A549 (cell line): ENCODE data around the gene IGFN1.

ENCODE experiments used
- BHLHE40 ChIP-seq: IDR thresholded peaks from 2 replicates; pipeline ENCODE4 v1.6.1; 2012; ENCODE audit warnings: low read depth, low read length, inconsistent platforms
- CBX8 ChIP-seq: fragments of 200-600 bp; sonication (generic); IDR thresholded peaks from 2 replicates; pipeline ENCODE4 v1.6.1; 2016
- CEBPB ChIP-seq, 2 experiments: fragments of >200 bp in 1 of 2; sonication (Bioruptor Twin) in 1 of 2; formaldehyde crosslinking in 1 of 2; IDR thresholded peaks; 2 replicates each; pipeline ENCODE4 v1.6.1; 2012 to 2016
- EP300 ChIP-seq, 2 experiments: fragments of >200 bp; sonication (Bioruptor Twin); formaldehyde crosslinking; IDR thresholded peaks; 2 replicates in 1 of 2; 3 replicates in 1 of 2; pipeline ENCODE4 v1.6.1; 2016 to 2017
- ESRRA ChIP-seq: fragments of 150-350 bp; IDR thresholded peaks from 2 replicates; pipeline ENCODE4 v1.6.1; 2014; ENCODE audit warnings: mild to moderate bottlenecking, low read length, borderline replicate concordance
- HDAC2 ChIP-seq: fragments of 200-600 bp; sonication (generic); IDR thresholded peaks from 2 replicates; pipeline ENCODE4 v1.6.1; 2016
- MAZ ChIP-seq: fragments of 150-350 bp; IDR thresholded peaks from 2 replicates; pipeline ENCODE4 v1.6.1; 2014; ENCODE audit warnings: antibody characterized with exemption, low read depth, low read length, borderline replicate concordance
- POLR2A ChIP-seq: IDR thresholded peaks from 2 replicates; pipeline ENCODE4 v1.6.1; 2012; ENCODE audit warnings: mild to moderate bottlenecking, low read length
- RARB ChIP-seq: fragments of 250-450 bp; sonication (Bioruptor Pico); IDR thresholded peaks from 2 replicates; pipeline ENCODE4 v1.8.0; 2021; ENCODE audit warnings: mild to moderate bottlenecking, moderate library complexity
- ZSCAN20 ChIP-seq: fragments of 250-450 bp; sonication (Bioruptor Pico); IDR thresholded peaks from 2 replicates; pipeline ENCODE4 v1.8.0; 2022; ENCODE audit warnings: mild to moderate bottlenecking, moderate library complexity
- TF ChIP-seq, protein P1 (sequence below): fragments of >200 bp; sonication (Bioruptor Twin); formaldehyde crosslinking; IDR thresholded peaks from 3 replicates; pipeline ENCODE4 v1.5.1; 2016
- TF ChIP-seq, protein P2 (sequence below): fragments of 150-350 bp; IDR thresholded peaks from 2 replicates; pipeline ENCODE4 v1.6.1; 2014; ENCODE audit warnings: low read depth, mild to moderate bottlenecking, low read length
- TF ChIP-seq, protein P3 (sequence below): fragments of 250-450 bp; sonication (Bioruptor Pico); IDR thresholded peaks from 2 replicates; pipeline ENCODE4 v1.5.0; 2021; ENCODE audit warnings: mild to moderate bottlenecking, moderate library complexity, borderline replicate concordance

DNA sequence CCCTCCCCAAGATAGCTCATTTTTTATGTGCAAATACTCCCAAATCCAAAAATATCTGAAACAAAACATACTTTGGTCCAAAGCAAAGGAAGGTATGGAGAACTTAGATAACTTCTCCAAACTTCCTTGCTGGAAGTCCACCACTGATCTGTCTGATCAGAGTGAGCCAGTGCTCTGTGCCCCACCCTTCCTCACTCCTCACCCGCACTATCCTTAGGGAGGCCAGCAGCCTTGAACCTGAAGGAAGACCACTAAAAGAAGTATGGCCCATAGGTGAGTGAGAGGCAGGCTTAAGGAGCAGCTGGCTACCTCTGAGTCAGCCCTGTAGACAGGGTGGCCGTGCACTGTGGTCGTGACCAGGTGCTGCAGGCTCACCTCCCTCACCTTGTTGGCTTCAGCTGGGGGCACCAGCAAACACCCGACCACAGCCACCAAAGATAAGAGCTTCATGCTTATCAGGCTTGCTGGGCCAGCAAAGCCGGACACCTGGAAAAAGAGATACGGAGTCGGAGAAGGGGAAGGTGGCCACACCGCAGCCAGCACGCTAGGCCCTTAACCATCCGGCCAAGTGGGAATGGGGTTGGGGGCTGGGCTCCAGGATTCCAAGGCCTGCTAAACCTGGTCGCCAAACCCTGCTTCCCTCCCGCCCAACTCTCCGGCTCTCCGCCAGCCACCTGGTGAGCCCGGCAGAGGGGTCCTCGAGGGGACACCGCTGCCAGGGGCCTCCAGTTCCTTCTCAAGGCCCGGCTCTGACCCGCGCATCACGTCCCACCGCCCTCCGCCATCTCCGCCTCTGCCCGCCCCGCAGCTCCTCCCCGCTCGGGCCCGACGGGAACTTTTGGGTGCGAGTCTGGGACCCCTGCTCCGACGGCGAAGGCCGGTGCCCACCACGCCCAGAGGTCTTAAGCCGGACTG, 36.9 kb upstream of the IGFN1 start:
- TF ChIP-seq RARB (no peak), ZSCAN20 (CRISPR knock-in tag) (no peak), POLR2A (no peak; the same call in 1 of the 2 replicates), MAZ (no peak), BHLHE40 (no peak), ESRRA (no peak), EP300 (IDR thresholded peaks at IDR 0.05) (no peak), CEBPB (IDR thresholded peaks at IDR 0.05) (no peak), CBX8 (no peak), HDAC2 (no peak)
- TF ChIP-seq, protein P1, sequence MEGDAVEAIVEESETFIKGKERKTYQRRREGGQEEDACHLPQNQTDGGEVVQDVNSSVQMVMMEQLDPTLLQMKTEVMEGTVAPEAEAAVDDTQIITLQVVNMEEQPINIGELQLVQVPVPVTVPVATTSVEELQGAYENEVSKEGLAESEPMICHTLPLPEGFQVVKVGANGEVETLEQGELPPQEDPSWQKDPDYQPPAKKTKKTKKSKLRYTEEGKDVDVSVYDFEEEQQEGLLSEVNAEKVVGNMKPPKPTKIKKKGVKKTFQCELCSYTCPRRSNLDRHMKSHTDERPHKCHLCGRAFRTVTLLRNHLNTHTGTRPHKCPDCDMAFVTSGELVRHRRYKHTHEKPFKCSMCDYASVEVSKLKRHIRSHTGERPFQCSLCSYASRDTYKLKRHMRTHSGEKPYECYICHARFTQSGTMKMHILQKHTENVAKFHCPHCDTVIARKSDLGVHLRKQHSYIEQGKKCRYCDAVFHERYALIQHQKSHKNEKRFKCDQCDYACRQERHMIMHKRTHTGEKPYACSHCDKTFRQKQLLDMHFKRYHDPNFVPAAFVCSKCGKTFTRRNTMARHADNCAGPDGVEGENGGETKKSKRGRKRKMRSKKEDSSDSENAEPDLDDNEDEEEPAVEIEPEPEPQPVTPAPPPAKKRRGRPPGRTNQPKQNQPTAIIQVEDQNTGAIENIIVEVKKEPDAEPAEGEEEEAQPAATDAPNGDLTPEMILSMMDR = no peak
- TF ChIP-seq, protein P2, sequence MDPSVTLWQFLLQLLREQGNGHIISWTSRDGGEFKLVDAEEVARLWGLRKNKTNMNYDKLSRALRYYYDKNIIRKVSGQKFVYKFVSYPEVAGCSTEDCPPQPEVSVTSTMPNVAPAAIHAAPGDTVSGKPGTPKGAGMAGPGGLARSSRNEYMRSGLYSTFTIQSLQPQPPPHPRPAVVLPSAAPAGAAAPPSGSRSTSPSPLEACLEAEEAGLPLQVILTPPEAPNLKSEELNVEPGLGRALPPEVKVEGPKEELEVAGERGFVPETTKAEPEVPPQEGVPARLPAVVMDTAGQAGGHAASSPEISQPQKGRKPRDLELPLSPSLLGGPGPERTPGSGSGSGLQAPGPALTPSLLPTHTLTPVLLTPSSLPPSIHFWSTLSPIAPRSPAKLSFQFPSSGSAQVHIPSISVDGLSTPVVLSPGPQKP = no peak
- TF ChIP-seq, protein P3, sequence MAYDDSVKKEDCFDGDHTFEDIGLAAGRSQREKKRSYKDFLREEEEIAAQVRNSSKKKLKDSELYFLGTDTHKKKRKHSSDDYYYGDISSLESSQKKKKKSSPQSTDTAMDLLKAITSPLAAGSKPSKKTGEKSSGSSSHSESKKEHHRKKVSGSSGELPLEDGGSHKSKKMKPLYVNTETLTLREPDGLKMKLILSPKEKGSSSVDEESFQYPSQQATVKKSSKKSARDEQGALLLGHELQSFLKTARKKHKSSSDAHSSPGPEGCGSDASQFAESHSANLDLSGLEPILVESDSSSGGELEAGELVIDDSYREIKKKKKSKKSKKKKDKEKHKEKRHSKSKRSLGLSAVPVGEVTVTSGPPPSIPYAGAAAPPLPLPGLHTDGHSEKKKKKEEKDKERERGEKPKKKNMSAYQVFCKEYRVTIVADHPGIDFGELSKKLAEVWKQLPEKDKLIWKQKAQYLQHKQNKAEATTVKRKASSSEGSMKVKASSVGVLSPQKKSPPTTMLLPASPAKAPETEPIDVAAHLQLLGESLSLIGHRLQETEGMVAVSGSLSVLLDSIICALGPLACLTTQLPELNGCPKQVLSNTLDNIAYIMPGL = no peak
